ENCODE data around the gene TMC7.
"Not testable (repeated sequence)": the region's sequence is repeated elsewhere in the genome, so short reads cannot be mapped to it uniquely, and the experiment has no call there.

The TMC7 gene

GRCh38 chr16:18950469-18951185 is 33.1 kb upstream of the TMC7 start:
- Histone ChIP-seq H3K27me3 (ENCODE audit: insufficient read depth, low read length, poor library complexity, severe bottlenecking) (no peaks in the 10 kb centered on the region), H3K79me2 (ENCODE audit: insufficient read depth, low read length) (no peaks in the 10 kb centered on the region), H3K4me2 (ENCODE audit: low read depth, low read length, poor library complexity, severe bottlenecking) (no peak overlapping the region), H3K4me3 (ENCODE audit: low read length, poor library complexity, severe bottlenecking) (no peak overlapping the region), H3K9ac (ENCODE audit: low read depth, low read length, poor library complexity, severe bottlenecking) (no peak overlapping the region), H3K4me1 (ENCODE audit: insufficient read depth, low read length, poor library complexity, severe bottlenecking) (no peaks in the 10 kb centered on the region), H3K36me3 (ENCODE audit: insufficient read depth, low read length) (no peaks in the 10 kb centered on the region), H4K20me1 (ENCODE audit: insufficient read depth, low read length, poor library complexity, severe bottlenecking) (no peaks in the 10 kb centered on the region), H3K9me2 (replicated peaks; ENCODE audit: low read depth, low read length) (no peaks in the 10 kb centered on the region), H3K9me3 (ENCODE audit: insufficient read depth, low read depth, low read length) (no peaks in the 10 kb centered on the region), H2AFZ (ENCODE audit: low read length) (no peak overlapping the region), H3F3A (ENCODE audit: low read depth) (no peaks in the 10 kb centered on the region)
- TF ChIP-seq, protein P1, sequence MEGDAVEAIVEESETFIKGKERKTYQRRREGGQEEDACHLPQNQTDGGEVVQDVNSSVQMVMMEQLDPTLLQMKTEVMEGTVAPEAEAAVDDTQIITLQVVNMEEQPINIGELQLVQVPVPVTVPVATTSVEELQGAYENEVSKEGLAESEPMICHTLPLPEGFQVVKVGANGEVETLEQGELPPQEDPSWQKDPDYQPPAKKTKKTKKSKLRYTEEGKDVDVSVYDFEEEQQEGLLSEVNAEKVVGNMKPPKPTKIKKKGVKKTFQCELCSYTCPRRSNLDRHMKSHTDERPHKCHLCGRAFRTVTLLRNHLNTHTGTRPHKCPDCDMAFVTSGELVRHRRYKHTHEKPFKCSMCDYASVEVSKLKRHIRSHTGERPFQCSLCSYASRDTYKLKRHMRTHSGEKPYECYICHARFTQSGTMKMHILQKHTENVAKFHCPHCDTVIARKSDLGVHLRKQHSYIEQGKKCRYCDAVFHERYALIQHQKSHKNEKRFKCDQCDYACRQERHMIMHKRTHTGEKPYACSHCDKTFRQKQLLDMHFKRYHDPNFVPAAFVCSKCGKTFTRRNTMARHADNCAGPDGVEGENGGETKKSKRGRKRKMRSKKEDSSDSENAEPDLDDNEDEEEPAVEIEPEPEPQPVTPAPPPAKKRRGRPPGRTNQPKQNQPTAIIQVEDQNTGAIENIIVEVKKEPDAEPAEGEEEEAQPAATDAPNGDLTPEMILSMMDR (conservative IDR thresholded peaks at IDR 0.05; ENCODE audit: low read length): no peak
- no peak for TF ChIP-seq EZH2phosphoT487 (IDR thresholded peaks at IDR 0.05; ENCODE audit: borderline replicate concordance)

GRCh38 chr16:18953547-18953946 is 30.2 kb upstream of the TMC7 start:
- Histone ChIP-seq H3K9me3 (ENCODE audit: insufficient read depth, low read depth, low read length) (no peaks in the 10 kb centered on the region), H3K36me3 (ENCODE audit: insufficient read depth, low read length) (no peaks in the 10 kb centered on the region), H3F3A (ENCODE audit: low read depth) (no peaks in the 10 kb centered on the region), H3K4me3 (ENCODE audit: low read length, poor library complexity, severe bottlenecking) (no peak overlapping the region), H4K20me1 (ENCODE audit: insufficient read depth, low read length, poor library complexity, severe bottlenecking) (no peaks in the 10 kb centered on the region), H3K4me2 (ENCODE audit: low read depth, low read length, poor library complexity, severe bottlenecking) (no peak overlapping the region), H3K79me2 (ENCODE audit: insufficient read depth, low read length) (no peaks in the 10 kb centered on the region), H3K27me3 (ENCODE audit: insufficient read depth, low read length, poor library complexity, severe bottlenecking) (no peaks in the 10 kb centered on the region), H3K4me1 (ENCODE audit: insufficient read depth, low read length, poor library complexity, severe bottlenecking) (no peaks in the 10 kb centered on the region), H3K9me2 (replicated peaks; ENCODE audit: low read depth, low read length) (no peaks in the 10 kb centered on the region), H3K9ac (ENCODE audit: low read depth, low read length, poor library complexity, severe bottlenecking) (no peak overlapping the region), H2AFZ (ENCODE audit: low read length) (no peak overlapping the region)
- TF ChIP-seq, protein P1 (conservative IDR thresholded peaks at IDR 0.05; ENCODE audit: low read length): no peak
- TF ChIP-seq EZH2phosphoT487 (IDR thresholded peaks at IDR 0.05; ENCODE audit: borderline replicate concordance): no peak

DNA sequence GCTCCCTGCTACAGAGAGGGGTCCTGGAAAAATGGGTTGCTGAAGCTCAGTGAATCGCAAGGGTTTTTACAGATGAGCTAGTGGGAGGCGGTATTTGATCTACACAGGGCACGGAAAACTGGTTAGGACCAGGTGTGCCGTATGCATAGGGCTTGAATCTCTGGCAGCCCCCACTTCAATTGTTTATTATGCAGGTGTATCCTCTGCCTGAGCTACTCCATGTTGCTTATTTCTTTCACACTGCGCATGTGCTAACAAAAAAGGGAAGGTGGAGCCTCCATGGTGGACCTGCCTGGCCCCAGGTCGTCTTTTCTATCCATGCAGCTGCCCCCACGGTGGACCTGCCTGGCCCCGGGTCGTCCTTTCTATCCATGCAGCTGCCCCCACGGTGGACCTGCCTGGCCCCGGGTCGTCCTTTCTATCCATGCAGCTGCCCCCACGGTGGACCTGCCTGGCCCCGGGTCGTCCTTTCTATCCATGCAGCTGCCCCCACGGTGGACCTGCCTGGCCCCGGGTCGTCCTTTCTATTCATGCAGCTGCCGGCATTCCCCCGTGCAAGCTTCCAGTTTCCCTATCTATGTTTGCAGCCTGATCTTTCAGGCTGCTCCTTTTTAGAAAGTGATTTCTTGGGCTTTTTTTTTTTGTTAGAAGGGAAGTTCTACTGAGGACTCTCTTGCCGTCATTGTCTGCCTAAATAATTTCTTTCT is 27.7 kb upstream of the TMC7 start:
- not testable (repeated sequence) for H3K9me3 ChIP-seq (ENCODE audit: insufficient read depth, low read depth, low read length); H3K36me3 ChIP-seq (ENCODE audit: insufficient read depth, low read length); H3K4me1 ChIP-seq (ENCODE audit: insufficient read depth, low read length, poor library complexity, severe bottlenecking); H4K20me1 ChIP-seq (ENCODE audit: insufficient read depth, low read length, poor library complexity, severe bottlenecking); H3K9ac ChIP-seq (ENCODE audit: low read depth, low read length, poor library complexity, severe bottlenecking); H3K27me3 ChIP-seq (ENCODE audit: insufficient read depth, low read length, poor library complexity, severe bottlenecking); H3K9me2 ChIP-seq (replicated peaks; ENCODE audit: low read depth, low read length); H3K4me3 ChIP-seq (ENCODE audit: low read length, poor library complexity, severe bottlenecking); H2AFZ ChIP-seq (ENCODE audit: low read length); H3F3A ChIP-seq (ENCODE audit: low read depth); H3K4me2 ChIP-seq (ENCODE audit: low read depth, low read length, poor library complexity, severe bottlenecking); H3K79me2 ChIP-seq (ENCODE audit: insufficient read depth, low read length)

DNA sequence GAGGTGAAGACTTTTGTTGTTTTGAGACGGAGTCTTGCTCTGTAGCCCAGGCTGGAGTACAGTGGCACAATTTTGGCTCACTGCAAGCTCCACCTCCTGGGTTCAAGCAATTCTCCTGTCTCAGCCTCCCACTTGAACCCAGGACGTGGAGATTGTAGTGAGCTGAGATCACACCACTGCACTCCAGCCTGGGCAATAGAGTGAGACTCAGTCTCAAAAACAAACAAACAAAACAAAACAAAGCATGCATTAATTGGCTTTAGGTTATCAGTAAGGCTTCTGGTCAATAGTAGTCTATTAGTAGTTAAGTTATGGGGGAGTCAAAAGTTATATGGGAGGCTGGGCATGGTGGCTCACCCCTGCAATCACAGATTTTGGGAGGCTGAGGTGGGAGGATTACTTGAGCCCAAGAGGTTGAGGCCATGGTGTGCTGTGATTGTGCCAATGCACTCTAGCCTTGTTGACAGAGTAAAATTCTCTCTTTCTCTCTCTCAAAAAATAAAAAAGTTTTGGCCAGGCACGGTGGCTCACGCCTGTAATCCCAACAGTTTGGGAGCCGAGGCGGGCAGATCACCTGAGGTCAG is 27.0 kb upstream of the TMC7 start:
- not testable (repeated sequence) for H3K36me3 ChIP-seq (ENCODE audit: insufficient read depth, low read length); H3K9ac ChIP-seq (ENCODE audit: low read depth, low read length, poor library complexity, severe bottlenecking); H3K4me1 ChIP-seq (ENCODE audit: insufficient read depth, low read length, poor library complexity, severe bottlenecking); H3K4me3 ChIP-seq (ENCODE audit: low read length, poor library complexity, severe bottlenecking); H3K9me2 ChIP-seq (replicated peaks; ENCODE audit: low read depth, low read length); H2AFZ ChIP-seq (ENCODE audit: low read length); H3F3A ChIP-seq (ENCODE audit: low read depth); H3K9me3 ChIP-seq (ENCODE audit: insufficient read depth, low read depth, low read length); H4K20me1 ChIP-seq (ENCODE audit: insufficient read depth, low read length, poor library complexity, severe bottlenecking); H3K4me2 ChIP-seq (ENCODE audit: low read depth, low read length, poor library complexity, severe bottlenecking); H3K27me3 ChIP-seq (ENCODE audit: insufficient read depth, low read length, poor library complexity, severe bottlenecking); H3K79me2 ChIP-seq (ENCODE audit: insufficient read depth, low read length)

All from Loucy (cell line).